HG02763 (cell line): Measurements from ENCODE around the gene ZNF367.
A peak's percentile ranks its signal among the peaks of the same experiment; 100 is the strongest.

Source experiments
- ATAC-seq: cut with Tn5 transposase; IDR thresholded peaks from one replicate; pipeline ENCODE4 v1.9.1; 2021; ENCODE audit warnings: mild to moderate bottlenecking, moderate library complexity; ENCODE audit not compliant: unreplicated experiment

The ZNF367 gene

GRCh38 chr9:96408409-96409280 lies 9.5 kb downstream of the ZNF367 start:
- ATAC-seq, result no peak

GRCh38 chr9:96400132-96400910 lies 17.8 kb downstream of the ZNF367 start:
- no peak for ATAC-seq

GRCh38 chr9:96399325-96399633 lies 18.9 kb downstream of the ZNF367 start:
- ATAC-seq, result no peak

- no peak for ATAC-seq
Measured at GRCh38 chr9:96398582-96399324, 19.4 kb downstream of the ZNF367 start.

DNA sequence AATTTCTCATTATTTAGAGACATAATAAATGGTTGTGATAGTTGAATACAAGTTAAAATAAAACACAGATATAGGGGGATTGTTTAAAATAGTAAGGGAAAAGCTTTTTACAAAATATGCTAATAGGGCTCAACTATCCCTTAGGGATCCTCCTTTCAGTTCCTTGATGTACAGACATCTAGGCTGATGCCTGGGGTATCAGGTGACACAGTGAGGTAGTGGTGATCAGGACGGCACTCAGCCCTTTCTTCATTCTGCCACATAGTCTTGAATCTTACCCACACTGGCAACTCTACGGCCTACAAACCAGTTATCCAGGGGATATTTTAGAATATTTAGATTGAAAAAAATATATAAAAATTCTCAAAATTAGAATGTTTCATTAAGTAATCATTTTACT lies 22.2 kb downstream of the ZNF367 start:
- ATAC-seq, result no peak

DNA sequence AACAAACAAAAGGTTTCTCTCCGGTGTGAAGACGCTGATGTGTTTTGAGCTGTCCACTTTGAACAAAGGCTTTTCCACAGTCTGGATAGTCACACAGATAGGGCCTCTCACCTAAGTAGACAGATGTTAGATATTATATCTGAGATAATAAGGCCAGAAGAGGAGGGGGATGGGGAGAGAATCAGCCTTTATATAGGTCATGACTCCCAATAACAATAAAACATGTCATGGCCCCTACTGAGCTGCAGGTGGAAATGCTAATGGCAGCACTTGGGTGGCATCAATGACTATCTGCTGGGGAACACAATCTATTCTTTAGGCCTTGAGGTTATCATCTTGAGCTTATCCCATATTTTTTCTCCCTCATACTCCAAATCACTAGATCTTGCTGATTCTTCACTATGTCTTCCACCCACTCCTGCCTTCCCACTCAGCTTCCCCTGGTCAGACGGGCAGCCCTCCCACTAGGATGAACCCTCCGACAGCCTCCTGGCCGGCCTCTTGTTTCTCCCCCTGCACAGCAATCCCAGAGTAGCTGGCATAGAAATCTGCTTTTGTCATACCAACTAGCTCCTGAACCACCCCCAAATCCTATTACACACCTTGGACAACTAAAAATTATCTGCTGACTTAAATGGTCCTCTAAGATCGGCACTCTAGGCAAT lies 23.2 kb downstream of the ZNF367 start:
- no peak for ATAC-seq

- no peak for ATAC-seq
Measured at GRCh38 chr9:96392263-96392662, 25.9 kb downstream of the ZNF367 start.

- no peak for ATAC-seq
Measured at GRCh38 chr9:96391021-96391765, 27.0 kb downstream of the ZNF367 start.

DNA sequence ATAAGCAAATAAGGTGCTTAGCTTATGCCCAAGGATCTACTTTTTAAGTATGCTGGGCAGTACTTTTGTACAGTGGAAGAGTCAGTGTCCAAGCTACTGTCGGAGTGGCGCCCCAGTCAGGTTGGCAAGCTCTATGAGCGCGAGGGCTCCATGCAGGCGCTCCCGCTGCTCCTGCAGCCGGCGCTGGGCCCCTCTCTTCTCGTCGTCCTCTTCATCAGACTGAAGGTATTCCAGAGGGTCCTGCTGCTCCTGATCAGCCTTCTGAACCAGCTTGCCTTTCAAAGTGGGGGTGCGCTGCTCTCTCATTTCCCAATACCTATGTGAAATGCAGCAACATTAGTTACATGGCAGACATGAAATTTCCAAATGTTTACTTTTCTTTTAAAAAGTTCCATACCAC lies 30.0 kb downstream of the ZNF367 start:
- no peak for ATAC-seq

DNA sequence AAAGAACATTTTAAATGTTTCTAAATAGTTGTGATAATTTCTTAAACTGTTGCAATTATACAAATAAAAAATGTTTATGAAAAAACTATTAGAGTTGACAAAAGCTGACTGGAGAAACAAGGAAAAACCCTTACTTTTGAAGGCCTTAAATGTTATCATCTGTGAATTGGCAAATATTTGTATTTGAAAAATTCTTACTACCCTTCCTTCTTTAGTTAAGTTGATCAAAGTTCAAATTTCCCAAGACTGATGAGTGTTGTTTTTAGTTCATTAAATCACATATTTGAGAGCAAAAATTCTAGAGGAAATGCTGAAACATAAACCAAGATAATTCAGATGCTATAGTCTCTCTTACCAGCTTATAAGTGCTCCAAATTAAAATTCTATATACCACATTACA lies 32.0 kb downstream of the ZNF367 start:
- no peak for ATAC-seq

- peak; percentile 62 for ATAC-seq
Measured at GRCh38 chr9:96383165-96383942, 34.8 kb downstream of the ZNF367 start, which contains the start of gene SLC35D2. Gene SLC35D2, minus strand, starts transcription at chr9:96383711. Its CDS starts 77 bp downstream, at chr9:96383634.

- no peak for ATAC-seq
Measured at GRCh38 chr9:96382839-96383164, 35.4 kb downstream of the ZNF367 start.

GRCh38 chr9:96382175-96382574 lies 36.0 kb downstream of the ZNF367 start:
- ATAC-seq, result no peak

- no peak for ATAC-seq
Measured at GRCh38 chr9:96381696-96382095, 36.5 kb downstream of the ZNF367 start.

GRCh38 chr9:96381125-96381524 lies 37.0 kb downstream of the ZNF367 start:
- no peak for ATAC-seq

- no peak for ATAC-seq
Measured at GRCh38 chr9:96379461-96379860, 38.7 kb downstream of the ZNF367 start.

GRCh38 chr9:96378187-96378586 lies 40.0 kb downstream of the ZNF367 start:
- ATAC-seq, result no peak

DNA sequence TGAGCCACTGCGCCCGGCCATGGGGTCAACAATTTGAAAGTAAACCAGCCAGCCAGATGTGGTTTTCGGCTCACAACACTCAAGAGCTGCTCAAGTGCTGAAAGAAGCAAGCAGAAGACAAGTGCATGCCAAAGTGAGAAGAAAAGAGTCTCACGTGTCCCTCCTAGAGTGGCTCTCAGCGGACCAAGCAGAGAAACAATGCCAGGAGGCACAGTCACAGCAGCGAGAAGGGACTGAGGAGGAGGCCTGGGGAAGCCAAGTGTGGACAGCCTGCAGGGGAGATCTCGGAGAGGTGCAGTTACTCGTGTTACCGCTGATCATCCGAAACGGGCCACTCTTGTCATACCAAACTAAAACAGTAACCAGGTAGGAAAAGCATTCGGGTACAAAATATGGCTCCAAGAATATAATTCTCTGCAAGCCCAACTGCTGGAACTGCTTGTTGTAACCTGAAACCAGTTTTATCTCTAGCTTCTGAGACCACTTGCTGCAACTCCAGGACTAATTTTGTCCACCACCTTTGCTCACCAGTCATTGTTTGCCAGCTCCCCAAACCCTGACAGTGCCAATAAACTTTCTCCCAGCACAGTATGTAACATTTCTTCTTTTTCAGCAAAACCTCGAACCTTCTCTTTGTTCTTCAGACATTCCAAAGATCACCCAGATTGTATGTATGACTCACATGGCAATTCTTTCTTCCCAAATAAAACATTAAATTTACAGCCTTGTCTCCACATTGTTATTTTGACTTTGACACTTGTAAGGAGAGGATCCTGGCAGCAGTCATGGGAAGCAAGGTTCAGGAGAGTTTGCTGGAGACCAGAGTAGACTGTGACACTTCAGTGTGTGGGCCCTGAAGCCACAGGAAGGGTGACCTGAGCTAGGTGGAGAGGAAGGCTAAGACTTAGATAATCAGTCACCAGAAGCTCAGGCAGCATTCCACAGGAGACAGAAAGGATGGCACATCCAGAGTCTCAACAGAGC lies 41.0 kb downstream of the ZNF367 start:
- ATAC-seq, result no peak
